Measurements from ENCODE around the gene GOLGA6L26.
"Not testable (repeated sequence)": the region's sequence is repeated elsewhere in the genome, so short reads cannot be mapped to it uniquely, and the experiment has no call there.

The GOLGA6L26 gene

DNA sequence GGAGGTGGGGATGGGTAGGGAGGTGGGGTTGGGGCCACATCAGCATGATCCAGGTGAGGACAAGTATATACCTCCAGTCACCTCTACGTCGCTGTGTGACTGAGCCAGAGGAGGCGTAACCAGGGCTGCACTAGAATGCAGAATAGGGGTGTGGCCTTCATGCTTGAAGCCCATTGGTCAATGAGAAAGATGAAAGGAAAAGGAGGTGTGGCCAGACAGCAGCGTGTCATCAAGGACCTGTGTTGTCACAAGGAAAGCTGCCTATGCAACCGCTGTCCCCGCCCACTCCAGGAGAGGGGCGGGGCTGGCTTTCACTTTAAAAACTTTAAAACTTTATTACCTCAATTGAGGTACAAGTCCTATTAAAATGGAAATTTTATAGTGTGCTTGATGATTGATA is at the start of gene GOLGA6L26:
Gene GOLGA6L26 (minus strand): TSS at position 101 of the 400 bp plus-strand sequence. CDS start 61 bp downstream, at position 40.
- FAIRE-seq = not testable (repeated sequence)

- FAIRE-seq = not testable (repeated sequence)
Measured at GRCh38 chr15:23381192-23381591, 47.2 kb upstream of the GOLGA6L26 start.

DNA sequence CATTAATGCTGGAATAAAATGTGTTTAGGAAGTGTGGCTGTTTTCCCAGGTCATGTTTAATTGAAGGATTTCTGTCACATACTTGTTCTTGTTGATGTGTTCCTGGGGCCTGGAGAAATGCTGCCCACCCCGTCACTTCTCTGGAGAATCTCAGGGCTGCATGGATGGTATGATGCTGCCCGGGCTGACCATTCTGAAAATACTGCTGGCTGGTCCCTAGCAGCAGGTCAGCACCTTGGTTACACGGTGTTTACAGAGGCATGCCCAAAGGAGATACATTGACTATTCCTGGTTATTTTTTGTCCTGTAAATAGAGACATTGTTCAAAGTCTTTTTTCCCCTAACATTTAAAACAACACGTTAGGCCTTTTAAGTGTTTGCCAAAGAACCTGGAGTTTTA is 46.7 kb upstream of the GOLGA6L26 start:
- FAIRE-seq = not testable (repeated sequence)

GRCh38 chr15:23378946-23379345 is 45.0 kb upstream of the GOLGA6L26 start:
- not testable (repeated sequence) for FAIRE-seq

GRCh38 chr15:23374226-23374625 is 40.2 kb upstream of the GOLGA6L26 start:
- FAIRE-seq = not testable (repeated sequence)

- not testable (repeated sequence) for FAIRE-seq
Measured at GRCh38 chr15:23372891-23373600, 39.0 kb upstream of the GOLGA6L26 start.

- FAIRE-seq = no peak
Measured at GRCh38 chr15:23372284-23372683, 38.3 kb upstream of the GOLGA6L26 start.

DNA sequence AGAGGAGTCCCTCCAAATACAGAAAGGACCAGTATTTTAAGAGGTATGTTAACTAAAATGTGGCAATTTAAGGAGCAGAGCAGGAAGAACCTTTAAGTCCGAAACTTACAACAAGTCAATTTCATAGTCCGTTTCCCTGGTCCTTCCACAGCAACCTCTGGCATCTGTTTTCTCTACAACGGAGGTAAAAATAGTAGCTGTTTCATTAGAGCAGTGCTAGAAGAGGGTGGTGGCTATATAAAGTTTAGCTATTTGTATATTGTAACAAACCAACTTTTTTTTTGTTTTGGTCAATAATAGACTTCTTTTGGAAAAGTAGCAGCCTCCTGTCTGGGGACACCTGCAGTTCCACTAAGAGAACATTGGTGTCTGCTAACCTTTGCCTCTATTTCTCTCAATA is 37.9 kb upstream of the GOLGA6L26 start:
- FAIRE-seq = not testable (repeated sequence)

GRCh38 chr15:23371134-23371533 is 37.1 kb upstream of the GOLGA6L26 start:
- FAIRE-seq = not testable (repeated sequence)

GRCh38 chr15:23370578-23370977 is 36.6 kb upstream of the GOLGA6L26 start:
- no peak for FAIRE-seq

GRCh38 chr15:23364261-23364660 is 30.3 kb upstream of the GOLGA6L26 start:
- FAIRE-seq = not testable (repeated sequence)

DNA sequence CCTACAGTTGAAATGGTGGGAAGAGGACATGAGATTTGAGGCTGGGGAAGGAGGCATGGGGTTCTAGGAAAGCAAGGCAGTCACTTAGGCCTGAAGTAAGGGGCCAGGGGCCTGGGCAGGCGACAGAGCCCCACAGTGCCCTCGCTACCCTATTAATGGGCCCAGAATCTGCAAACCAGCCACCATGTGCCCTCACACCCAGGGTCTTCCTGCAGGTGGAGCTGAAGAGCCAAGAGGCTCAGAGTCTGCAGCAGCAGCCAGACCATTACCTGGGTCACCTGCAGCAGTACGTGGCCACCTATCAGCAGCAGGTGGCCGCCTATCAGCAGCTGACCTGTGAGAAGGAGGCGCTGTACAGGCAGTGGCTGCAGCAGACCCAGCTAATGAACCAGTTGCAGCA is 28.6 kb upstream of the GOLGA6L26 start:
- FAIRE-seq = not testable (repeated sequence)

DNA sequence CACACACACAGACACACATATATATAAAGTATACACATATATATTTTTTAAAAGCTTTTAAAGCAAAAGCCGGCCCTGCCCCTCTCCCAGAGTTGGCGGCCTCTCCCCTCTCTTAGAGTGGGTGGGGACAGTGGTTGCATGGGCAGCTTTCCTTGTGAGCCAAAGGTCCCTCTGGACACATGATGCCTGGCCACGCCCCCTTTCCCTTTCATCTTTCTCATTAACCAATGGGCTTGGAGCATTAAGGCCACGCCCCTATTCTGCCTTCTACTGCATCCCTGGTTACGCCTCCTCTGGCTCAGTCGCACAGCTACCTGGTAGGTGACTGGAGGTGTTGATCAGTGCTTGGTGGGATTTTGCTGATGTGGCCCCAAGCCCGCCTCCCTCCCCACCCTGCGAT is 20.5 kb upstream of the GOLGA6L26 start, which contains the start of gene GOLGA8S:
Gene GOLGA8S (plus strand): TSS at position 301 of the 400 bp plus-strand sequence. CDS start 62 bp downstream, at position 363.
- FAIRE-seq = not testable (repeated sequence)

DNA sequence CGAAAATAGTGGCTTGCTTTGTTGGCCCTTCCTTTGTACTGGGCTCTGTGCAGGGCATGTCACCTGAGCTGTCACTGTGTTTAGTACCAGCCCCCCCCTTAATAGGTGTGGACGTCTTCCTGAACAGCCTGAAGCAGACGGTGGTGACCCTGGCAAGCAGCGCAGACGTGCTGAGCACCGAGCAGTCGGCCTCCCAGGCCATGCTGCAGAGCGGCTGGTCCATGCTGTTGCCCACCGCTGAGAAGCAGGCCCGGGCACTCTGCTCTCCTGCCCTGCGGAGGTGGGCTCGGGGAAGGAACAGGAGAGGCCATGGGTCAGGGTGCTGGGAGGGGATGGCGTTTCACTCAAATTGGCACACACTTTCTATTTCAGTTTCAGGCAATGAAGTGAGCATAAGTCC is 22.8 kb downstream of the GOLGA6L26 start:
- not testable (repeated sequence) for FAIRE-seq

GRCh38 chr15:23305921-23306320 is 28.1 kb downstream of the GOLGA6L26 start:
- FAIRE-seq = not testable (repeated sequence)

GRCh38 chr15:23304805-23305204 is 29.2 kb downstream of the GOLGA6L26 start:
- FAIRE-seq = not testable (repeated sequence)

DNA sequence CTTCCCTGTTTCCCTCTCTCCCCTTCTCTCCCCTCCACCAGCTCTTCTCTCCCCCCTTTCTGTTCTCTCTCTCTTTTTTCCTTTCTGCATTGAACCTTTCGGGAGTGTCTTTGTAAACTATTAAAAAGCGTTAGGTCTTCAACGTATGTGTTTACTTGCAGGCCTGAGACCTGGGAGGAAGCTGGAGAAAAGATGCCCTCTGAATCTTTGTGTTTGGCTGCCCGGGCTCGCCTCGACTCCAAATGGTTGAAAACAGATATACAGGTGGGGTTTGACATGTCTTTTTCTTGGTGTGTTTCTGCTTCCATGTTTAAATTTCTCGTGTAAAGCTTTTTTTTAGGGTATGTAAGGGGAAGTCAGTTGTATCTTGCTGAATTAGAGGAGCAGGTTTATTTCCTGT is 29.7 kb downstream of the GOLGA6L26 start:
- FAIRE-seq = not testable (repeated sequence)

GRCh38 chr15:23303654-23304053 is 30.3 kb downstream of the GOLGA6L26 start:
- not testable (repeated sequence) for FAIRE-seq

DNA sequence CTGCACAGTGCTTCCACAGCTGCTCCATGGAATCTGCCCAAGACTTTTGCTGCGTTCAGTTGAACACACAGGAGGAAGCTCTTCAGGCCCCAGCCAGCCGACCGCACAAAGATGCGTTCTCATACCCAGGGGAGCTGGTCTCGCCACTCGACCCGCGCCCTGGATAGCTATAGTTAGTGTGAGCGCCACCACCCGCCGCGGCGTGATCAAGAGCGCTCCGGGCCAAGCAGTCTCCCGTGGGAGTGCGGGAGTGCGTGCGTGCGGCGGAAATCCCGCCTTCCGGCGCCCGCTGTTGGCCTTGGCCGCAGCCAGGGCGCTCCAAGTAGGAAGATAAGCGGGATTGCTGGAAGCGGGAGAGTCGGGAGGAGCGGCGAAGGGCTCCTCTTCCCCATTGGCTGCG is 30.8 kb downstream of the GOLGA6L26 start:
- not testable (repeated sequence) for FAIRE-seq
